ENCODE data around the gene NCOR2. TPM values are rescaled to one million over a fixed set of nuclear protein-coding genes. Genes with fewer than 3 reads are reported as not detected.

NCOR2 gene
- total RNA-seq, 6 experiments from 2014 or later: 38.1 to 87.5 (median 45.0) TPM

- intact Hi-C loops (cut with DNase I): no loop called here
- H3K4me1 ChIP-seq: no peaks in the 10 kb centered on the region
- ATAC-seq: peak in 3 of 4 donors; percentile 26 to 29 (median 27)
- no peak overlapping the region for H3K4me3 ChIP-seq
- no peaks in the 10 kb centered on the region for H3K27me3 ChIP-seq
- peak in 1 of 3 donors; percentile 53 for DNase-seq
- no peak for TF ChIP-seq CTCF (IDR thresholded peaks at IDR 0.05)
- no peaks in the 10 kb centered on the region for H3K36me3 ChIP-seq
- WGBS (ENCODE audit: insufficient coverage, low coverage, low lambda C conversion rate, missing lambda C conversion rate): 39% methylated on average over 2 of the region's 6 CpGs
- H3K9me3 ChIP-seq: no peaks in the 10 kb centered on the region
- H3K27ac ChIP-seq: peak overlapping the region in 1 of 3 donors; percentile 33
These were observed 24.6 kb upstream of the NCOR2 start for GRCh38 chr12:124592050-124592449.

DNA sequence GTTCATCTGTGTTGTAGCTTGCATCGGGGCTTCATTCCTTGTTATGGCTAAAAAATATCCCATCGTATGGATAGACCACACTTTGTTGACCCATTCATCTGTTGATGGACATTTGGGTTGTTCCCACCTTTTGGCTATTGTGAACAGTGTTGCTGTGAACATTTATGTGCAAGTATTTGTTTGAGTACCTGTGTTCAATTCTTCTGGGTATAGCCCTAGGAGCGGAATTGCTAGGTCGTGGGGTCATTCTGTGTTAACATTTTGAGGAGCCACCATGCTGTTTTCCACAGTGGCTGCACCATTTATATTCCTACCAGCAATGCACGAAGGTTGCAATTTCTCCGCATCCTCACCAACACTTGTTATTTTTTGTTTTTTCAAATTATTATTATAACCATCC, 23.0 kb upstream of the NCOR2 start:
- Histone ChIP-seq H3K27me3 (no peaks in the 10 kb centered on the region), H3K9me3 (no peaks in the 10 kb centered on the region), H3K4me3 (no peak overlapping the region), H3K4me1 (no peaks in the 10 kb centered on the region), H3K27ac (no peak overlapping the region), H3K36me3 (no peaks in the 10 kb centered on the region)
- TF ChIP-seq POLR2A (IDR thresholded peaks at IDR 0.05): no peak
- no peak for TF ChIP-seq CTCF (IDR thresholded peaks at IDR 0.05)
- DNase-seq (no peak), ATAC-seq (no peak)
- WGBS (ENCODE audit: insufficient coverage, low coverage, low lambda C conversion rate, missing lambda C conversion rate): 94% methylated on average over 5 of the region's 6 CpGs
- intact Hi-C loops (cut with DNase I): no loop called here

- Histone ChIP-seq H3K27ac (no peak overlapping the region), H3K27me3 (no peaks in the 10 kb centered on the region), H3K9me3 (no peaks in the 10 kb centered on the region), H3K36me3 (no peaks in the 10 kb centered on the region), H3K4me1 (no peaks in the 10 kb centered on the region), H3K4me3 (no peak overlapping the region)
- DNase-seq (peak in 1 of 3 donors; percentile 51), ATAC-seq (peak in 3 of 4 donors; percentile 51 to 68 (median 63))
- WGBS (ENCODE audit: insufficient coverage, low coverage, low lambda C conversion rate, missing lambda C conversion rate): 56% methylated on average over 9 of the region's 9 CpGs
- TF ChIP-seq CTCF (IDR thresholded peaks at IDR 0.05) (no peak), POLR2A (IDR thresholded peaks at IDR 0.05) (no peak)
- intact Hi-C loops (cut with DNase I): no loop called here
These were observed 21.4 kb upstream of the NCOR2 start for GRCh38 chr12:124588751-124589267.

GRCh38 chr12:124588018-124588634, 20.7 kb upstream of the NCOR2 start:
- no peak for TF ChIP-seq POLR2A (IDR thresholded peaks at IDR 0.05)
- TF ChIP-seq CTCF (IDR thresholded peaks at IDR 0.05): no peak
- H3K9me3 ChIP-seq: no peaks in the 10 kb centered on the region
- intact Hi-C loops (cut with DNase I): no loop called here
- no peaks in the 10 kb centered on the region for H3K4me1 ChIP-seq
- no peaks in the 10 kb centered on the region for H3K36me3 ChIP-seq
- H3K4me3 ChIP-seq: no peak overlapping the region
- H3K27me3 ChIP-seq: no peaks in the 10 kb centered on the region
- ATAC-seq (no peak), DNase-seq (no peak)
- WGBS (ENCODE audit: insufficient coverage, low coverage, low lambda C conversion rate, missing lambda C conversion rate): 68% methylated on average over 4 of the region's 4 CpGs
- no peak overlapping the region for H3K27ac ChIP-seq

All from right lobe of liver (tissue), 6 donors.